Astrocyte of the cerebellum (primary cell): Measurements from ENCODE around the gene ADAMTS3.

Experiments
- DNase-seq: peaks from one replicate; pipeline ENCODE4 v3.0.0-alpha.2; 2011; ENCODE audit warnings: low read depth
- H3K4me3 ChIP-seq: 2 replicates; pipeline ENCODE4 v1.5.1; 2011; ENCODE audit warnings: mild to moderate bottlenecking, low read depth, low read length, moderate library complexity
- in situ Hi-C: cut with HindIII; loops from 2 replicates; pipeline ENCODE4 v1.10.0; 2017; ENCODE audit warnings: low sequenced_read_pairs
- TF ChIP-seq, protein P1 (sequence below): IDR thresholded peaks from 2 replicates; pipeline ENCODE4 v1.5.1; 2012; ENCODE audit warnings: low read length, low read depth, moderate library complexity, mild to moderate bottlenecking; ENCODE audit errors: missing control alignments

Gene ADAMTS3

DNA sequence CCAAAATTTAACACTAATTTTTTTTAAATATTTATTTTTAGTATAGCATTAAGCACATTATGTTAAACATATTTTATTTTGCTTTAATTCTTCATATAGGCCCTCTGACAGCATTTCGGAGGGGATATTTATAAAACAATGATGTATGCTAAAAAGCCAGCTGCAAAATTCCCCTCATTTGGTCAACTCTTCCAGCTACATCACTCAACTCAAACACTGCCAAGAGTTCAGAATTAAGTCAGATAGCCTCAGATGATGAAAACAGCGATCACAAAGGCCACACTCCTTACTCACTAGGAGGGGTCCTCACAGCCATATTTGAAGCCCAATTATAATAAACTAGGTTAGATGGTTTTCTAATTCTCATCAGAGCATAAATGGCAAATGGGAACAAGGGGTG, 146.6 kb downstream of the ADAMTS3 start:
- TF ChIP-seq, protein P1, sequence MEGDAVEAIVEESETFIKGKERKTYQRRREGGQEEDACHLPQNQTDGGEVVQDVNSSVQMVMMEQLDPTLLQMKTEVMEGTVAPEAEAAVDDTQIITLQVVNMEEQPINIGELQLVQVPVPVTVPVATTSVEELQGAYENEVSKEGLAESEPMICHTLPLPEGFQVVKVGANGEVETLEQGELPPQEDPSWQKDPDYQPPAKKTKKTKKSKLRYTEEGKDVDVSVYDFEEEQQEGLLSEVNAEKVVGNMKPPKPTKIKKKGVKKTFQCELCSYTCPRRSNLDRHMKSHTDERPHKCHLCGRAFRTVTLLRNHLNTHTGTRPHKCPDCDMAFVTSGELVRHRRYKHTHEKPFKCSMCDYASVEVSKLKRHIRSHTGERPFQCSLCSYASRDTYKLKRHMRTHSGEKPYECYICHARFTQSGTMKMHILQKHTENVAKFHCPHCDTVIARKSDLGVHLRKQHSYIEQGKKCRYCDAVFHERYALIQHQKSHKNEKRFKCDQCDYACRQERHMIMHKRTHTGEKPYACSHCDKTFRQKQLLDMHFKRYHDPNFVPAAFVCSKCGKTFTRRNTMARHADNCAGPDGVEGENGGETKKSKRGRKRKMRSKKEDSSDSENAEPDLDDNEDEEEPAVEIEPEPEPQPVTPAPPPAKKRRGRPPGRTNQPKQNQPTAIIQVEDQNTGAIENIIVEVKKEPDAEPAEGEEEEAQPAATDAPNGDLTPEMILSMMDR = no peak
- in situ Hi-C loops = no loop called here
- no peak for DNase-seq
- no peak overlapping the region for H3K4me3 ChIP-seq

DNA sequence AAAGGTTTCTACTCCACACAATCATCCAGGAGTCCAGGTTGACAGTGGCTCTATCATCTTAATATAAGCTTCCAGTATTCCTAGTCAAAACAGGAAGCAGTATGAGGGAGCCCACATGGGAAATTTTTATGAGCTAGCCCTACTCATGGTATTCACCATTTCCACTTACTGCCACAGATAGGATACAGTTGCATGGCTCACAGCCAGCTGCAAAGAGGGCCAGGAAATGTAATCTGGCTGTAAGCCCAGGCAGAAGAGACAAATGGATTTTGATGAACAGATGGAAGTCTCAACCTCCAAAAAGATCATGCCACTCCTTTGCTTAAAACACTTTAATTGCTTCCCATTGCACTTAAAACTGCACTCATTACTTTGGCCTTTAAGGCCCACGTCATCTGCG, 150.6 kb downstream of the ADAMTS3 start:
- in situ Hi-C loops = no loop called here
- DNase-seq = peak; percentile 53
- TF ChIP-seq, protein P1 = no peak
- H3K4me3 ChIP-seq = no peak overlapping the region

DNA sequence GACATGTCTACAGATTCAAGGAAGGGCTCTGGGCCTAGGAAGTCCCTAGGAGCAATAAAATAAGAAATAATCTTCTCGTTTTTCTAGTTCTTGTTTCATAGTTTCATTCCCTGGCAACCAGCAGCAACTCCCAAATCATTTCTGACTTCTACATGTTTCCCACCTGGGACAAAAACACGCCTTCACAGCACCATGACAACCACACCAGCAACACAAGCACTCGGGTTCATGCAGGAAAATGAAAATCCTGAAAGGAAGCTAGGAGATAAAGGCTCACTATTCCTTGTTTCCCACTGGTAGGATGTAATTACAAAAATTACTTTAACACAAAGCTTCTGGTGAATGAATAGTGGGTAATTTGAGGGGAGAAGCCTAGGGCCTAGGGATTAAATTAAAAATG, 158.9 kb downstream of the ADAMTS3 start:
- no peak overlapping the region for H3K4me3 ChIP-seq
- DNase-seq = no peak
- in situ Hi-C loops = no loop called here
- TF ChIP-seq, protein P1 = no peak

DNA sequence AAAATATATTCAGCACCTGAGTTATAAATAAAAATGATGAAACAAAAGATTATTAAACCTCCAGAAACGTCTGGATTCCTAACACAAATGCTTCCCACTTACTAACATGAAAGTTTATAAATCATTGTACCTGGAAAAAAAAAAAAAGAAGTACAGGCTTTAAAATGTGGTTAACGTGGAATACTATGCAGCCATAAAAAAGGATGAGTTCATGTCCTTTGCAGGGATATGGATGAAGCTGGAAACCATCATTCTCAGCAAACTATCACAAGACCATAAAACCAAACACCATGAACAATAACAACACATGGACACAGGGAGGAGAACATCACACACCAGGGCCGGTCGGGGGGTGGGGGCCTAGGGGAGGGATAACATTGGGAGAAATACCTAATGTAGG, 160.5 kb downstream of the ADAMTS3 start:
- H3K4me3 ChIP-seq = no peak overlapping the region
- DNase-seq = no peak
- TF ChIP-seq, protein P1 = no peak
- in situ Hi-C loops = no loop called here

DNA sequence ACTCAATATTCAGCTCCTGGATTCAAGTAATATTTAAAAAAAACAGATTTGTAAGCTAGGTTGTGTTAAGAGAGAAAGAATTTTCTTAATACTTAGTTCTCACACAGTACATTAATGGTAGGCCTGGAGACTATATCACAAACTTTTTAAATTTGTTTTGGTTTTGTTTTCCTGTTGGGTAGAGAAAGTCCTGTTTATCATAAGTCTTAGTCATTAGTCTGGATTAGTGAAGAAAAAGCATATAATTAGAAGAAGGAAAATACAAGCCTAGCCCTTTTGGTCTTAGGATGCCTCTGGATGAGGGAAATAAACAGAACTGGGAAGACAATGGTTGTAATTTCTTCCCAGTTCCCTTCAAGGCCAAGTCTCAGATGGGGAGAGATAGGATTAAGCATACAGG, 163.6 kb downstream of the ADAMTS3 start:
- DNase-seq = no peak
- H3K4me3 ChIP-seq = no peak overlapping the region
- in situ Hi-C loops = no loop called here
- TF ChIP-seq, protein P1 = no peak

DNA sequence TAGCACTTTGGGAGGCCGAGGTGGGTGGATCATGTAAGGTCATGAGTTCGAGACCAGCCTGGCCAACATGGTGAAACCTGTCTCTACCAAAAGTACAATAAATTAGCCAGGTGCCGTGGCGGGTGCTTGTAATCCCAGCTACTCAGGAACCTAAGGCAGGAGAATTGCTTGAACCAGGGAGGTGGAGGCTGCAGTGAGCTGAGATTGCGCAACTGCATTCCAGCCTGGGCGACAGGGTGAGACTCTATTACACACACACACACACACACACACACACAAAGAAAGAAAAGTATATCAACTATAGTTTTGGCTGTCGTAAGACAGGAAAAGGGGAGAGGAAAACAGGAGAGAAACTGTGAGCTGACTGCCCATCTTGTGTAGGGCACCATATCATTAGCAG, 171.7 kb downstream of the ADAMTS3 start:
- in situ Hi-C loops = no loop called here
- H3K4me3 ChIP-seq = no peak overlapping the region
- DNase-seq = no peak
- TF ChIP-seq, protein P1 = no peak
